Stimulated activated CD4-positive, alpha-beta T cell treated with anti-CD3 and anti-CD28 coated beads, Interleukin-15, amount 100 ng/mL, for 48 hours (primary cell): ENCODE data around the gene LRCOL1.

Experiments
- DNase-seq, 2 donors: peaks; one replicate each; pipeline ENCODE4 v3.0.0-alpha.2; 2020; ENCODE audit warnings: low read depth in 2 of 2

Gene LRCOL1

DNA sequence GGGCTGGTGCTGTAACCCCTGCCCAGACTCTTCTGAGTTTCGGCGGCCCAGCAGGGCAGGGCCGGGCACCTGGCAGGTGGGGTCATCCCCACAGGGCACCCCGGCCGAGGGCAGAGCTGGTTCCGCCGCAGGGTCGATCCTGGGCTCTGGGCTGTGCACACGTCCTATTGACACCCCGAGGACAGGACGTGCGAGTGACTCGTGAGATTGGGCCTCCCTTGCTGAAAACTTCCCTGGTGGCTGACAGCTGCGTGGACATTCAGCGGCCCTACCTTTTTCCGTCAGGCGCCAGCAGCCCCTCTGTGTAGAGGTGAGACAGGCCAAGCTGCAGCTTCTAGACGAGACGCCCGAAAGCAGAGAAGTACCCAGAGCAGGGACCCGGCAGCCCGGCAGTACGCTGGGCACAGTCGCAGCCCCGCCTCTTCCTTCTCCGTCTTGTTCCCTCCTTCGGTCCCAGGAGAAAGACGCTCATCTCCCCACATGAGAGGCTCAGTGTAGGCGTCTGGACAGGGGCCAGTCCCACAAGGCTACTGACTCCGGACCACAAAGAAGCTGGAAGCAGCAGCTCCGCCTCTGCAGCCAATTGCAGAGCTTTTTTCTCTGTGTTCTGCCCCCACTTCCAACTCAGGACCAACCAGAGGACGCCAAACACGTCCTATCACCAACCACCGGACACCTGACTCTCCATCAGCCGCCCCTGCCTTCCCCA is at the start of gene LRCOL1:
TSS of gene LRCOL1 (minus strand) at position 532 of the 709 bp plus-strand sequence. CDS start 4,331 bp downstream, outside the sequence.
- no peak for DNase-seq

DNA sequence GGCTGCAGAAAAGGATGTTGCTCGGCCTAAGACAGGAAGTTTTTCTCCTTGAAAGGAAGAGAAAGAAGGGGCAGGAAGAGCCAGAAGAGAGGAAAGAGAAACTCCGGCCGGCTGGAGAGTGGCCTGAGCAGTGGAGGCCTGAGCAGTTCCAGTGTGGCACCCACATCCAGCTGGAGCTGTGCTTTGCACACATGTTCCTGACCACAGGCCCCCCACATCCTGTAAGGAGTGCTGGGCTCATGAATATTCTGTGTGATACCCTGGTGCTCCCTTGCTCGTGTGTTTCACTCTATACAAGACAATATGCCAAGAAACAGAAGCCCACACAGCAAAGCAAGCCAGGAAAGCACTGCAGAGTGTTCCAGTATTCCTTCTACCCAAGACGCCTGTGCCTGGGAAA is 49.7 kb upstream of the LRCOL1 start:
- no peak for DNase-seq

DNA sequence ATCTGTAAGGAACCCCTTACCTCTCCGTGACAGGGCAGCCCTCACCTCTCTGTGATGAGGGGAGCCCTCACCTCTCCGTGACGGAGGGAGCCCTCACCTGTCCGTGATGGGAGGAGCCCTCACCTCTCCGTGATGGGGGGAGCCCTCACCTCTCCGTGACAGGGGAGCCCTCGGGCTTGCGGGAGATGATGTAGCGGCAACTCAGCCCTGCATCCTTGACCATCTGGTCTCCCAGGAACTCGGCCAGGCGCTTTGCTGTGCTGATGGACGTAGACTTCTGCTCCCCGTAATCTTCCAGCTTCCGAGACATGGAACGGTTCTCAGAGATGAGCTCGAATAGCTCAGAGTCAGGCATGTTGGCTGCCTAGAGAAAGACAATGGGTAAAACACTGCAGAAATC is 48.8 kb upstream of the LRCOL1 start:
- no peak for DNase-seq

DNA sequence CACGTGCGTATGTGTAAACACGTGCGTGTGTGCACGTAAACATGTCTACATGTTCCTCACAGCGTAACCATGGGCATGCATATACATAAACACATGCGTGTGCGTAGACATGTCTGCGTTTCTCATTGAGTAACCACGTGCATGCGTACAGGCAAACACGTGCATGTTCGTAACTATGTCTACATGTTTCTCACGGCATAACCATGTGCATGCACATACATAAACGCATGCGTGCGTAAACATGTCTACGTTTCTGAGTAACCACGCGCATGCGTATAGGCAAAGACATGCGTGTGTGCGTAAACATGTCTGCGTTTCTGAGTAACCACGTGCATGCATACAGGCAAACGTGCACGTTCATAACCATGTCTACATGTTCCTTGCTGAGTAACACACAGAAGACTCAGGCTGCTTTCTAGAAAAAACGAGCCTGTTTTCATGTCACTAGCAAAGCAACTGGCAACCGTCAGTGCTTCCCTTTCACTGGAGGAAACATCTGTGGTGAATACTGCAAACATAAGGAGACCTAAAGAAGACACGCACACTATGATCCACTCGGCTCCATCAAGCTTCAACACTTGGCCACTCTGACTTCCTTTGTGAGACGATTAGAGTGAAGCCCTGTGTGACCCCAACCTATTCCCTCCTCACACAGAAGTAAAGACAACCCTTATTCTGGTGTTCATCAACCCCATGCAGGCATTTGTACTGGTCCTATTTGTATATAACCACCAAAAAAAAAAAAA is 47.9 kb upstream of the LRCOL1 start:
- DNase-seq, result no peak

DNA sequence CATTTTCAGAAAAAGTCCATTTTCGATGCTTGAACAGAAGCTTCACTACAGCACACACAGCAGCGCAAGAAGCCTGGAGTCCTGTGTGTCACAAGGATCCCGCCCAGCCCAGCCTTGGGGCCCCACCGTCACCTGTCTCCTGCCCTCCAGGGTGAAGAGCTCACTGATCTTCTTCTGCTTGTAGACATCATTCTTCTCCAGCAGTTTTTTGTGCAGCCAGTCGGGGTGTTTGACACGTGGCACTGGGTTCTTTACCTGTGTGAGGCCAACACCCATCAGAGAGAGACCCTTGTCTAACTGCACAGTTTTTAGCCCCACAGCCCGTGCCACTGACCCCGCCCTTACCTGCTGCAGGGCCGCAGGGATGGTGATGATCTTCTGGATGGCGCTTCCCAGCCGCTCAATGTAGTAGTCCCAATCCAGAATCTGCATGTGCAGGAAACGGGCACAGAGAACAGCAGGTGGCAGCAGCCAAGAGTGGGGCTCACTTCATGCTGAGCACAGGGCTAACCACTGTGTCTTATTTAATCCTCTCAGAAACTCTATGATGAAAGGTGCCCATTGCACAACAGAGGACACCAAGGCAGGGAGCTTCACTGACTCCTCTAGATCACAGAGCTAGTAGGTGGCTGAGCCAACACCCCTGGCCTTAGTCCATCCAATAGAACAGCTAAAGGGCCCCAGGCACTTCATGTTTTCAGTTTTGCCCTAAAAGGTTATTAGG is 46.8 kb upstream of the LRCOL1 start:
- no peak for DNase-seq

DNA sequence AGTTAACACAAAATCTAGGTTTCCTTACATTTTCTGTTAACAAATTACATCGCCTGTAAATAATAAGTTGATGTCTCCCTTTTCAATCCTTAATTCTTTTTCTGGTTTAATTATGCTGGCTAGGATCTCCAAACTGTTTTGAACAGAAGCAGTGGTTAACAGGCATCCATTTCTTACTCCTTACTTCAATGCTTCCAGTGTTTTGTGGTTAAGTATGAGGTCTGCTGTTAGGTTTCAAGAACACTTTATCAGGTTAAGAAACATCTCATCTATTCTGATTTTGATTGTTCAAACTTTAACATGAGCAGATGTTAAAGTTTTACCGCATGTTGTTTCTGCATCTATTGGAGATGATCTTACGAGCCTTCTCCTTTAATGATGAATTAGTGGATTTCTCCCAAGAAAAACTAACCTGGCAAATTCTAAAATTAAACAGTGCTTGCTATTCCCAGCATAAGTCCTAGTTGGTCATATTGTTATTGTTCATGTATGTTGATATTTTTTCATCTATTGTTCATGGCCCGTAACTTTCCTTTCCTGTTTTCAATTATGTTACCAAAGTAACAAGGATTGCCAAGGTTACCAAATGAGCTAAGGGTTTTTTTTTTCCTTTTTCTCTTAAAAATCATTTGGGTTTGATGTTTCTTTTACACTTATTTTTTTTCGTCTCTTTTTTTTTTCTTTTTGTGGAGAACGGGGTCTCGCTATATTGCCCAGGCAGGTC is 43.3 kb upstream of the LRCOL1 start:
- no peak for DNase-seq

DNA sequence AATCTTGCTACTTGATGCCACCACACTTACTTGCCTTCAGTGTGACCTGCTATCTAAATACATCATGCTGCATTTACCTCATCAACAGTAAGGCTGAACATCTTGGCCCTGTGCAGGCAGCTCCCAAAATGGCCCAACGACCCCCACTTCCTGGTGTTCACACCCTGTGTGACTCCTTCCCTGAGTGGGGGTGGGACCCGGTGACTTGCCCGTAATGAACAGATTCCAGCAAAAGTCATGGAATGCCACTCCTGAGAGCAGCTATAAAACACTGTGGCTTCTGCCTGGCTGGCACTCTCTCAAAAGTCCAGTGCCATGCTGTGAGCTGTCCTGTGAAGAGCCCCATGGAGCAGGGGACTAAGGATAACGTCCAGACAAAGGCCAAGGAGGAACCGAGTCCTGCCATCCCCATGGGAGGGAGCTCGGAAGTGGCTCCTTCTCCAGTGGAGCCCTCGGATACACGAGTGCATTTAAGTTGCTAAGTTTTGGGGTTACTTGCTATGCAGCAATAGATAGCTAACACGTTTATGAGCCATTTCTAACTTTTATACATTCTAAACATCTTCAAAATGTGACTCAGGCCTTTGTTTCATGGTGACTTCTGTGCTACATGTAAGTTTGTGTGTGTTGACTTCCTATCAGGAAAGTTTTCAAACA is 41.2 kb upstream of the LRCOL1 start:
- DNase-seq, result no peak

DNA sequence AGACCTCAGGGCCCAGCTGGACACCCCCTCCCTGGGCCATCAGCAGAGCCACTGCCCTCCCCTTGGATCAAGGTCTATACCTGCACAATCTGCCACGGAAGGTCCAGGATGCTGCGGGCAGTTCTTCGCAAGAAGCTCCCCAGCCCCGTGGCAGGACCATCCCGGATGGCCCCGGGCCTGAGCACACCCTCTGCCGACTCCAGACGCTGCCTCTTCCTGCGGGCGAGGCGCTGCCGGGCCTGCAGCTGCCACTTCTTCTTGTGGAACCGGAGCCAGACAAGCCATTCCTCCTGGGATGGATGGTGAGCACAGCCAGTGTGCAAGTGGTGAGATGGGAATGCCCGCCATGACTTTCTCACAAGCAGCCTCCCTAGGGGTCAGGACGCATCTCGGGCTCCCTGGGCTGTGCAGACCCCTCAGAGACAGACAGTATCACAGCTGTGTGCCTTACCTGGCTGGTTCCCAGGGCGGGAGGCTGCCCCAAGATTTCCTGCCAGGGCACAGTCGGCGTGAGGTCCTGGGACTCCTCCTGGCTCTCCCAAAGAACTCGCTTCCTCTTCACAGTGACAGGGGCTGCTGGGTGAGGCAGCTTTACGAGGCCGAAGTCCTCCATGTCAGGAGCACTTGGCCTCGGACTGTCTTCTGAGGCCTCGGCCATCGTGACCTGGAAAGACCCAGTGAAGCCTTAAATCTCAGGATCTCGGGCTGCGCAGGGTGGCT is 39.0 kb upstream of the LRCOL1 start:
- no peak for DNase-seq

DNA sequence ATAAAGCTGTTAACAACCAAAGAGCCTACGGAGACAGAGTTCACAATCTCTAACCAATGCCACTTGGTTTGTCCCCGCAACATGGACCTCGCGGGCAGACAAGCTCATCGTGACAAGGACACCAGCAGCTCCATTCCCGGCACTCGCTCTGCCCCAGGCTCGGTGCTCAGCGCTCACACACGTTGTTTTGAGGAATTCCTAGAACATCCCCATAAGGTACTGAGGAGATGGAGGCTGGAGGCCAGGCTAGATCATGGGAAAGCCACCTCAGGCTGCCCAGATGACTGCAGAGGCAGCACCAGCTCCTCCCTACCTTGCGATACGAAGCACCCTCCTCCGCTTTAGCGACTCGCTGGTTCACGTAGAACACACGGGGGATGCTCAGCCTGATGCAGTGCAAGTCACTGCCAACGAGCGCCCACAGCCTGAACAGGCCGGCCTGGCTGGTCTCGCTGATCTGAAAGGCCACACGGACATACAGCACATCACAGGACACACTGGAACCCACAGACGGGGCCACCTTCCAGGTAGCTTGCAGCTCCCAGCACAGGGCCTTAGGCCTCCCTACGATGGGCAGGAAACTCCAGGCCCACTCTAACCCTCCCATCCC is 38.3 kb upstream of the LRCOL1 start:
- DNase-seq, result no peak

DNA sequence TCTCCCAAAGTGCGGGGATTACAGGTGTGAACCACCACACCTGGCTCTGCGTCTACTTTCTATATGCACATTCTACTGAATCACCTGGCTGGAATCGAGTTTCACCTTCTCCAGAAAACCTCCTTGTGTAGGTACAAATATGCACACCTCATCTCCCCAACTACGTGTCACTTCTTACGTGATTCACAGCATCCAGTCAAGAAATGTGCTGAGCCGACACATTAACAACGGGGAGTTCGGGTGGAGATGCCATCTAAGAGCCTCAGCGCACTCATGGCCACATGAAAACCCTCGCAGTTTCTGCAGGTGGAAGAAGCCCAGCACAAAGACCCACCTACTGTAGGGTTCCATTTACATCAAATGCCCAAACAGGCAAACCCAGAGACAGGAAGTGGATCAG is 37.5 kb upstream of the LRCOL1 start:
- no peak for DNase-seq

DNA sequence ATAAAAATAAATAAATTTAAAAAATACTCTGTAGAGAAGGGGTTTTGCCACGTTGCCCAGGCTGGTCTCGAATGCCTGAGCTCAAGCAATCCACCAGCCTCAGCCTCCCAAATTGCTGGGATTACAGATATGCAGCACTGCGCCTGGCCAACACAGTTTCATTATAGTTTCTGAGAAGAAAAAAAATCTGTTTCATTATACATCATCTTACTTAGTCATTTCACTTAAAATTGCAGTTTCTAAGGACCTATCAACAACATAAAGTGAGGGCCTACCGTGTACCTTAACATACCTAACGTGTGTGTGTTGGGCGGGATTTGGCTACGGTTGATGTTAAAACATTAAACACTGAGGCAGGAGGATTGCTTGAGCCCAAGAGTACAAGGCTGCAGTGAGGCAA is 36.5 kb upstream of the LRCOL1 start:
- no peak for DNase-seq

DNA sequence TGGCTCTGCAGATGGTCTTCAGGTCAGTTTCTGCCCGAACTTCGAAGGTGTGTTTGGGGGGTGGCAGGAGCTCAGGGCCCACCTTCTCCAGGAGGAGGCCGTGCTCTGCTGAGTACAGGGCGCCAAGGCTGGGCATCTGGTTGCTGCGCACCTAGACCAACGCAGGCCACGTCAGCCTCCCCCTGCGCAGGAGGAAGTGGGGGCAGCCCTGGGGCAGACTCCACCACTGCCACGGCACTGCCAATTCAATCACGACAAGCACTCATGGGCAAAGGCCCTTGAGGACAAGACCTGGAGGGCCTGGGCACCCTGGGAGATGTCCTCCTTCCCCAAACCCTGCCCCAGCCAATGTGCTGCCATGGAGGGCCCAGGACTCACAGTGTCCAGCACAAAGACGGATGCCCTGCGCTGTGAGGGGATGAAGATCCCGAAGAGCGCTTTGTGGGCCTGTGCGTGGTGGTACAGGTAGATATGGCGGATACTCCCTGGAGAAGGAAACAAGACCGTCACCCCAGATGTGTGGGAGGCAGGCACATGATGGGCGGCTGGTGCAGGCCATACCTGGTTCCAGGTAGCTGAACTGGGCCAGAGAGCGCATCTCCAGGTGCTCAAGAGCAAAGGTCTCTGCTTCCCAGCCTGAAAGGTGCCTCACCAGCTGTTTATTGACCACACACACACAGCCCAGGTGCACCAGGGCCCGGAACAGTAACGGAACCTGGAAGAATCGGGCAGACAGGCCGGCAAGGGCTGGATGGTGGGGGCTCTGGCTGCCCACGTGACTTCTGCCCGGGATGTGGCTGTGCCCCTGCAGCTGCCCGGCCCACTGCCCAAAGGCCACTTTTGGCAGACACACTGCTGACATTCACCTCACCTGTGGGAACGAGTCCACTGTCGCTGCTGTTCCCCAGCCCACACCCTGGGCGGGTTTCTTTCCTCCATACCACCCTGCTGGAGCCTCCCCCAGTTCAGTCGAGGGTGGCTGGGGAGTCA is 32.8 kb upstream of the LRCOL1 start:
- no peak for DNase-seq

DNA sequence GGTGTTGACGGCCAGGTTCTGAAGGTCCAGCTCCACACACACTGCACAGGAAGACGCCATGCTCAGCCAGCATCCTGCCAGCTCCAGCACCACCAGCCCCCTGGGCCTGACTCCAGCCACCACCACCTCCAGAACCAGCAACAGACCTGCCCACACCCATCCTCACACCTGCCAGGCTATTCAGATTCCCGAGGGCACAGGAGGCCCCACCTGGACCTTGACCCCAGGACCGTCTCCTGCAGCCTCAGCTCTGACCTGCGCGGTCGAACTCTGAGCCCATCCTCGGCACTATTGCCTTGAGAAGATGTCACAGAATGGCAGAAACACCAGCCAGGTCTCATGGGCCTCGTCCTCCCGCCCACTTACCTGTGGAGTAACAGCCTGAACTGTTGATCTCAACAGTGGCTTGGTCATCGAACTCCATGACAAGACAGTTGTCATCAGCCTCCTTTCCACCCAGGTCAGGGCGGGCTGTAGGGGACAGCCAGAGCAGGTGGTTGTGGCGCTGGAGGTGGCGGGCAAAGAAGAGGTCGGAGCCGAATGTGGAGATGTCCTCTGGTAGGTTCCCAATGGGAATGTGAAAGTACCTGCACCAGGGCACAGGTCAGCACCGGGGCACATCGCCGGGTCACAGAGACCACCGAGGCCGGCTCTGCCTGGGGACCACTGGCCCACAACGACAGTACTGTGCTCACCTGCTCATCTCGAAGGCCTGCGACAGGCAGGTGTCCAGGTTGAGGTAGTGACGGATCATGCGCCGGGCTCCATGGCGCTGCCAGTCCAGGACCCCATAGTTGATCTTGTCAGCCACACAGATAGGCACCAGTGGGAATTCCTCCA is 31.6 kb upstream of the LRCOL1 start:
- no peak for DNase-seq

DNA sequence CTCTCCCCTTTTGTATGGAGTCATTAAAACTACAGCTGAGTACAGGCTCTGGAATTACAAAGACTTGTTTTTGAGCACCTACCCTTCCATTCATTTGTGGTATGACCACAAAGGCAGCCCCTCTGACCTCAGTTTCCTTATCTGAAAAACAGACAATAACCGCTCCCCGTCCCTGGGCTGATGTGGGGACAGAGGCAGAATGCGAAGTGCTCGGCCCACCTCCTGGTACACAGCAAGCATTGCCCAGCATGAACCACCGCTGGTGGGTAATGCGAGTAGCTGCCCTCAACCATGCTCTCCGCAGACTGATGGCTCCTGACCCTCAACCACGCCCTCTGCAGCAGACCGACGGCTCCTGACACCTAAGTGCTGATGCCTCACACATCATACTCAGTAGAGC is 30.6 kb upstream of the LRCOL1 start:
- DNase-seq, result no peak

DNA sequence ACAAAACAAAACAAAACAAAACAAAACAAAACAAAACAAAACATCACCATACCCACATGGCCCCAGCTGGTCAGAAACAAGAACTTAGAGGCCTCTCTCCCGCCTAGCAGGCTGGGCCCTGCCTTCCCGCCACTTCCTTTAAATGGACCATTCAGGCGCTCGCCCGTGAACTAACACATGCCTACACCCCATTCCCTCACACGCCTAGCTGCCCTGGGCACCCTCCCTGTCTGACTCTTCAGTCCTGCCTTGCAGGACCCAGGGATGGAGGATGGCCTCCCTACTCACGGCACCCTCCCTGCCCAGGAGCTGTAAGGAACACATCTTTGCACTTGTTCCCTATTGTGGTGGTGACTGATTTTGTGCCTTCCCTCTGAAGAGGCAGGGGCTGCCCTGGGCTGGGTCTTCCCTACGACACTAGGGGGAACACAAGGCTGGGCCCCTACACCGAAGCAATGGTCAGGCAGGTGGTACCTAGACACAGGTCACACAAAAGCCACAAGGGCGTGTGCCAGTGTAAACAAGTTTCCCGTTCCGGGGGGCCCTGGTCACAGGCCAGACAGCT is 29.7 kb upstream of the LRCOL1 start:
- no peak for DNase-seq

DNA sequence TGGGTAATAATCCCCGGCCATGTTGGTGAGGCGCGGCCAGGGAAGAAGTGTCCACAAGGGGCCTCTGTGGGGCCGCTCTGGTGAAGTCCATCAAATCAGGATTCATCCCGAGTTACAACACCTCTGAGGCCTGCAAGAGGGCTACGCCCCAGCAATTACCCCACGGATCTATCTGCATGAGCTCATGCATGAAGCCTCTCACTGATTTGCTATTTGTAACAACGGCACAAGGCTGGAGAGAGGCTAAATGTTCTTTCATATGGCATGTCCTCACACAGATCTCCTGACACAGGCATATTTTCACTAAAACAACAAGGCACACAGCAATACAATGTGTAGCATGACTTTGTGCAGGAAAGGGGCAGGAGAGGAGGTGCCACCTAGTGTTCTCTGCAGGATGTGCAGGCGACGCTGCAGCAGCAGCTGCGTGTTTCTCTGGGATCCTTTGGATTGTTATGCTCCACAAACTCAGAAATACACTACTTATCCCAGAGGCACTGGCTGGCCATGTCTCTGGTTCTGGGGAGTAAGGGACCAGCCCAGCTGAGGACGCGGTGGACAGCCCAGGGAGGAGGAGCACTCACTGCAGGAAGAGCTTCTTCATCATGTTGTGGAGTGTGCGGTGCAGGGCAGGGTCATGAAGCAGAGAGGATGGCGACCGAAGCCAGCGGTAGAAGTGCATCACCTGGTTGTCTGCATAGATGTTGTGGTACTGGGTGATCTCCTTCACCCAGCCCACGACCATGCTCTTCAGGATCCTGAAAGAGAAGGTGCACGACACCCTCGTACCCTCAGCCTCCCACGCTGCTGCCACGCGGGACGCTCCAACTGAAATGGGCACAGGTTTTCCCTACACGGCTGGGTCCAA is 28.4 kb upstream of the LRCOL1 start:
- no peak for DNase-seq

DNA sequence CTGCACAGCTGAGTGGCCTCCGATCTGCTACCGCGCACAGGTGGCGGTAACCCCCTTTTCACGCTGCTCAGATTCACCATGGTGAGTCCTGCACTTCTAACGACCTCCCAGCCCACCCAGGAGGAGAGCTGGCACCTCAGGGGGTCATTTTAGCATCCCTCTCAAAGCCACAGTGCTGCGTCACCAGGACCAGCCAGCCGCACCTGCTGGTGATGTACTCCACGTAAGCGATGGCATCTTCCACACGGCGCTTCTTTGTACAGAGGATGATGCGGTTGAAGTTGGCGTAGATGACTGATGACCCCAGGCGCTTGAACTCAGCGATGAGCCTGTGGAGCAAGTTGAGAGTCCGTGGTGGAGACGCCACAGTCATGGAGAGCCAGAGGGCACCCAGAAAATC is 27.4 kb upstream of the LRCOL1 start:
- DNase-seq, result no peak
